GM10847 (cell line): ENCODE data around the gene PGM2.

Source experiments
- POLR2A ChIP-seq: IDR thresholded peaks from 2 replicates; pipeline ENCODE4 v1.6.1; 2011; ENCODE audit not compliant: insufficient read length; ENCODE audit errors: extremely low read depth

Gene PGM2

DNA sequence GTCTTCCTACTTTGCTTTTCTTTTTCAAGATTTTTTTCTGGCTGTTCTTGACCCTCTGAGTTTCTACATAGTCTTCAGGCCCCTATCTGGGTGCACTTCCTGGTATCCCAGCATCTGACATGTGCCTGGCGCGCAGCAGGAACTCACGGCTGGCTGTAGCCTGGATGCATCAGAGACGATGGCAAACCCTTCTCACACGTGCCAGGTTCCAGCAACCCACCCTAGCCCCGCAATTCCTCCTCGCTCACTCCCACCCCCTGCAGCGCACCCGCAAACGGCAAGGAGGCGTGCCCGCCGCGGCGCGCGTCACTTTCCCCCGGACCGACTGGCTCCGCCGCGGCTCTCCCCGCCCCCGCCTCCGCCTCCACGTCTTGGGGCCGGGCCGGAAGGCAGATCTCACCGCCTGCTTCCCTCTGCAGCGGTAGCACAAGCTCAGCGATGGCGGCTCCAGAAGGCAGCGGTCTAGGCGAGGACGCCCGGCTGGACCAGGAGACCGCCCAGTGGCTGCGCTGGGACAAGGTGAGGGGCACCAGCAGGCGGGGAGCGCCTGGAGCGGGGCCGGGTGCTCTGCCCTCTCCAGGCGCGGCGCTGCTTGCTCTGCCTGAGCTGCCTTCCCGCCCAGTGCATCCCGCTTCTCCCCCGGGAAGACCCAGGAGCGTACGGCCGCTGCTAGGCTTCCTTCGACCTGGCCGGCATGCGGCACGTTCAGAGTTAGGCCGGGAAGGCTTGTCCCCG lies at the start of gene PGM2:
PGM2 (plus strand) TSS at position 392 of the 735 bp plus-strand sequence; CDS start at position 439, 47 bp downstream.
- peak; percentile 95 for TF ChIP-seq POLR2A

GRCh38 chr4:37779896-37780295 lies 46.6 kb upstream of the PGM2 start:
- TF ChIP-seq POLR2A = no peak

- TF ChIP-seq POLR2A = no peak
Measured at GRCh38 chr4:37780444-37781130, 45.9 kb upstream of the PGM2 start.

DNA sequence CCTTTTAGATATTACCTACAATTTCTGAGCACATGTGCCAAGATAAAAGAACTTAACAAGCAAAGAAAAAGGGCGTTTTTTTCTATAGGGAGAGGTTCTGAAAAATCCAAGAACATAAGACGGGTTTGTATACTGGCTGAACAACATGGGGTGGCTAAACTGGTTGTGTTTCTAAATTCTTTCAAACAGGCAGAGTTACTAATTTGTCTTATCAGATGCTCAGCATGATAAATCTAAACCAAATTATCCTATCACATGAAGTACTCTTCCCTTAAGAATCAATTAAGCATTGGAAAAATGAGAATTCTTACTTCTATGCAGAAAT lies 45.4 kb upstream of the PGM2 start:
- no peak for TF ChIP-seq POLR2A

DNA sequence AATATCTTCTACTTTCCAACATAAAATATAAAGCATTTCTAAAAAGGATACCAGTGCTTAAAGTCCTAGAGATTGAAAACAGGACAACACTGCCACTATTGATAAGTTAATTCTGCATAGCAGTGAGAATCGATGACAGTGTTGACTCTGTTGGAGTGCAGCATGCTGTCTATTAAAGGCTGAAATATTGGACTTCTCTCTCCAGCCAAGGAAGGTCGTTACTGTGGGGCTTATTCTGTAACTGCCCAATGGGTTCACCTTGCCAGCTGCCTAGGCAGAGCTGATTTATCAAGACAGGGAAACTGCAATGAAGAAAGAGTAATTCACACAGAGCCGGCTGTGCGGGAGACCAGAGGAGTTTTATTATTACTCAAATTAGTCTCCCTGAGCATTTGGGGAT lies 37.7 kb upstream of the PGM2 start:
- TF ChIP-seq POLR2A = no peak

DNA sequence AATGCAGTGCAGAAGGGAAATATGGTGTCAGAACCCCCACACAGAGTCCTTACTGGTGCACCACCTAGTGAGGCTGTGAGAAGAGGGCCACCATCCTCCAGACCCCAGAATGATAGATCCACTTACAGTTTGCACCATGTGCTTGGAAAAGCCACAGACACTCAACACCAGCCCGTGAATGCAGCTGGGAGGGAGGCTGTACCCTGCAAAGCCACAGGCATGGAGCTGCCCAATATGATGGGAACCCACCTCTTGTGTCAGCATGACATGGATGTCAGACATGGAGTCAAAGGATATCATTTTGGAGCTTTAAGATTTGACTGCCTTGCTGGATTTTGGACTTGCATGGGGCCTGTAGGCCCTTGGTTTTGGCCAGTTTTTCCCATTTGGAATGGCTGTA lies 34.2 kb upstream of the PGM2 start:
- TF ChIP-seq POLR2A = no peak

DNA sequence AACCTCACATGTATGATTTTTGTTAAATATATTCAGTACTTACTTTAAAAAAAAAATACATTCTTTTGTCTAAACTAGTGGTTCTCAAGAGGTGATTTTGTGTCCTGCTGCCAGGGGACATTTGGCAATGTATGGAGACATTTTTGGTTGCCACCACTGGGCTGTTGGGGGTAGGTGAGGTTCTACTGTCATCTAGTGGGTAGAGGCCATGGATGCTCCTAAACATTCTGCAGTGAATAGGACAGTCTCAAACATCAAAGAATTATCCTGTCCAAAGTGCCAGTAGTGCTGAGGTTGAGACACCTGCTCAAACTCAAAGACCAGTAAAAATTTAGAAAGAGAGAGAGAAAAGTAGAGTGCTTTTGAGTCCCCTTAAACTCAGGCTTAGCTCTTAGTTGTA lies 32.9 kb upstream of the PGM2 start:
- TF ChIP-seq POLR2A = no peak

- no peak for TF ChIP-seq POLR2A
Measured at GRCh38 chr4:37794056-37794455, 32.4 kb upstream of the PGM2 start.

- TF ChIP-seq POLR2A = no peak
Measured at GRCh38 chr4:37795581-37796195, 30.8 kb upstream of the PGM2 start.

GRCh38 chr4:37797374-37797773 lies 29.1 kb upstream of the PGM2 start:
- no peak for TF ChIP-seq POLR2A

DNA sequence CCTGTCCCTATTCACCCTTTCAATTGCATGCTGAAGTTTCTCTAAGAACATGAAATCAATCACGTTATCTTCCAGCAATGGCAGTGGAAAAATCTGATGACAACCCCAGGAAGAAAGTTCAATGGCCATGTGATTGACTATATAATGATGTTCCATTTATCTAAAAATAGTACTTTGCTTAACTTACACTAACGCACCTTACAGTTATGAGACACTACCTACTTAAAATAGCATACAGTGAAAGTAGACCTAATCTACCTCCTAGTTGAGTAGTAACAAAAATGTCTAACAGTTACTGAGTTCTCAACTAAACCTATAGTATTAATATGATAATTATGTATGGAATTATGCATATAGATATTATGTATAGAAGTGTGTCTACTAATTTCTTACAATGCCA lies 28.6 kb upstream of the PGM2 start:
- no peak for TF ChIP-seq POLR2A

DNA sequence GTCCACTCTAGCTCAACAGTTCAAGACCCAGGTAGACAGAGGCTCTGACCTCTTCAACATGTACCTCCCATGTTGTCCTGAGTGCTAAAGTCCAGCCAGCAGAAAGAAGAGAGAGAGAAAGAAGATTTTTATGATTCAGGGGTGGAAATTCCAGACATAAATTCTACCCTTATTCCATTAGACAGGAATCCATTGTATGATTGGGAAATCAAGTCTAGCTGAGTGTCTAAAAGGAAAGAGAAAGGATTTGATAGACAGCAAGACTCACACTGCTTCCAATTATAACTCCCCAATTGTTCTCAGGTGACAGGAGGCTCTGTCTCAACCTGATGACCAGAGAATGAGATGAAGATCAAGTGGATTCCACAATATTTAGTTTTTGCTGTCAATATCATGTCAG lies 27.9 kb upstream of the PGM2 start:
- no peak for TF ChIP-seq POLR2A

GRCh38 chr4:37799941-37800554 lies 26.4 kb upstream of the PGM2 start:
- TF ChIP-seq POLR2A = no peak

- TF ChIP-seq POLR2A = no peak
Measured at GRCh38 chr4:37802068-37802666, 24.3 kb upstream of the PGM2 start.

- no peak for TF ChIP-seq POLR2A
Measured at GRCh38 chr4:37803348-37803973, 23.0 kb upstream of the PGM2 start.

DNA sequence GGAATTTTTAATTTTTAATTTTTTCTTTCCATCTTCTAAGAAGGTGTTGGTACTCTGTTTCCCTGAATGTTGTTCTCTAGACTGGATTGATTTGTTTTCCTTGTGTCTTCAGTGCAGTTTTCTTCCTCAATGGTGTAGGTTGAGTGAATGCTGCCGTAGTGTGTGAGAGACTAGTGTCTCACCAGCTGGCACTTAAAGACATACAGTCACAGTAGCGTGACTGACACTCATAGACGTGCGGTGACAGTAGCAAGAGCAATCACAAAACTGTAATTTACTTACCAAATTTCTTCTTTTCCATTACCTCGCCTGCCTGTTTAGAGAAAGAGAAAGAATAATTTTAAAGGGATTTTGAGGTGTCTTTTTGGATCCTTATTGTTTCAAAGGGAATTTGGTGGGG lies 21.4 kb upstream of the PGM2 start:
- TF ChIP-seq POLR2A = no peak

- no peak for TF ChIP-seq POLR2A
Measured at GRCh38 chr4:37812713-37813112, 13.8 kb upstream of the PGM2 start.
